Gastroesophageal sphincter (tissue), 3 donors: Measurements from ENCODE around the gene LCE1E.

Experiments used
- EP300 ChIP-seq: sonication (generic); formaldehyde crosslinking; IDR thresholded peaks from one replicate; pipeline ENCODE4 v1.6.1; 2017; ENCODE audit warnings: antibody characterized with exemption, mild to moderate bottlenecking
- POLR2AphosphoS5 ChIP-seq: sonication (generic); formaldehyde crosslinking; IDR thresholded peaks from one replicate; pipeline ENCODE4 v1.6.1; 2017; ENCODE audit warnings: antibody characterized with exemption
- TF ChIP-seq, protein P1 (sequence below), 4 experiments: fragments of 200-600 bp in 2 of 4; fragments of 450-650 bp in 2 of 4; sonication (generic) in 1 of 4; IDR thresholded peaks; one replicate each; pipeline ENCODE4 v1.5.1; 2017 to 2019; ENCODE audit warnings: antibody characterized with exemption in 4 of 4, mild to moderate bottlenecking in 2 of 4, moderate library complexity in 2 of 4

- TF ChIP-seq, protein P1, sequence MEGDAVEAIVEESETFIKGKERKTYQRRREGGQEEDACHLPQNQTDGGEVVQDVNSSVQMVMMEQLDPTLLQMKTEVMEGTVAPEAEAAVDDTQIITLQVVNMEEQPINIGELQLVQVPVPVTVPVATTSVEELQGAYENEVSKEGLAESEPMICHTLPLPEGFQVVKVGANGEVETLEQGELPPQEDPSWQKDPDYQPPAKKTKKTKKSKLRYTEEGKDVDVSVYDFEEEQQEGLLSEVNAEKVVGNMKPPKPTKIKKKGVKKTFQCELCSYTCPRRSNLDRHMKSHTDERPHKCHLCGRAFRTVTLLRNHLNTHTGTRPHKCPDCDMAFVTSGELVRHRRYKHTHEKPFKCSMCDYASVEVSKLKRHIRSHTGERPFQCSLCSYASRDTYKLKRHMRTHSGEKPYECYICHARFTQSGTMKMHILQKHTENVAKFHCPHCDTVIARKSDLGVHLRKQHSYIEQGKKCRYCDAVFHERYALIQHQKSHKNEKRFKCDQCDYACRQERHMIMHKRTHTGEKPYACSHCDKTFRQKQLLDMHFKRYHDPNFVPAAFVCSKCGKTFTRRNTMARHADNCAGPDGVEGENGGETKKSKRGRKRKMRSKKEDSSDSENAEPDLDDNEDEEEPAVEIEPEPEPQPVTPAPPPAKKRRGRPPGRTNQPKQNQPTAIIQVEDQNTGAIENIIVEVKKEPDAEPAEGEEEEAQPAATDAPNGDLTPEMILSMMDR (IDR thresholded peaks at IDR 0.05) = no peak
- no peak for TF ChIP-seq EP300
- TF ChIP-seq POLR2AphosphoS5 = no peak
Measured at GRCh38 chr1:152776361-152776760, 9.7 kb upstream of the LCE1E start.
